Measurements from ENCODE around the gene PEAR1. TPM values are rescaled to one million over a fixed set of nuclear protein-coding genes. Genes with fewer than 3 reads are reported as not detected.

The PEAR1 gene
- total and polyA plus RNA-seq, 2 donors (not counting 1 experiment from before 2014, with no cell fraction given): 0.03 TPM; not detected in 1

DNA sequence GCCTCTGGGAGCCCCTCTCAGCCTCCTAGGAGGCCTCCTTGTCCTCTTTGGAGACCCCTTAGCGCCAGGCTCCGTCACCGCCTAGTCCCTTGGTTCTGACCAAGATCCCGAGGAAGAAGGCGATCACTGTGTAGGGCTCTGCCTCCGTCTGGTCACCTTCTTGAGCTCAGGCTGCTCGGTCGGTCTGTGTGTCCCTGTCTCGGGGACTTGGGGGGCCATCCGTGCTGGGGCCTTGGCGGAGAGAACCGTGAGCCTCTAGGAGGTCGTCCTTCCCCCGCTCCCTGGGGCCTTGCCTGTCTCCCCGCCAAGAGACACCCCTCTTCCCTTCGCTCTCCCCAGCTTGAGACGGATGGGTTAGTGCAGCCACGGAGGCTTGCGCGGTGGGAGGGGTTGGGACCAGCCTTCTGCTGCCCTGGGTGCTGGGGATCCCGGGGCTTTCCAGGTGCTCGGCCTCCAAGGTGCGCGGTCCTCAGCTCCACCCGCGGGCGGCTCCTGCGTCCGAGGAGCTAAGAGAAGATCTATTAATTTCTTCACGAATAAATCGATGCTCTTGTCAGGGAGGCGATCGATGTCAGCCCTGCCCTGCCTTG is 33.9 kb upstream of the PEAR1 start:
- H3K9me3 ChIP-seq (ENCODE audit: control extremely low read depth in 1 of 3, control insufficient read depth in 2 of 3, insufficient read depth in 1 of 3, low read length in 2 of 3): peaks cover 0 to 3% (median 0%) of the 10 kb centered on the region in 3 donors
- ChIA-PET CTCF (interaction anchor here (0.7 to 4.0 kb wide), 19 partner anchors 9 to 234 kb away, joined by 3 to 99 read pairs (median 3); partner anchors contain the start of genes ISG20L2, METTL25B and PRCC), POLR2A (no interaction called here)
- intact Hi-C loops (cut with micrococcal nuclease): loop anchor here (1.0 to 5.0 kb wide), 2 partner anchors 62 to 152 kb away; partner anchors contain the start of gene CRABP2
- peak overlapping the region; percentile 83 for H3K4me3 Mint-ChIP-seq
- H3K79me2 ChIP-seq (ENCODE audit: control insufficient read depth, insufficient read depth, low read length): no peaks in the 10 kb centered on the region
- H3K4me3 ChIP-seq (ENCODE audit: control extremely low read depth in 1 of 5, extremely low read depth in 1 of 5, insufficient read depth in 1 of 5, low read depth in 2 of 5, low read length in 4 of 5): peak overlapping the region in 3 of 5 experiments; percentile 41 to 54 (median 48)
- peaks cover 23 to 30% of the 10 kb centered on the region in 2 donors for H3K4me1 ChIP-seq (ENCODE audit: control insufficient read depth in 2 of 2, insufficient read depth in 2 of 2, low read length in 2 of 2)
- no peaks in the 10 kb centered on the region for H3K36me3 ChIP-seq (replicated peaks in 1 of 2; ENCODE audit: control extremely low read depth in 1 of 2, control insufficient read depth in 1 of 2, extremely low read depth in 1 of 2, insufficient read depth in 2 of 2, low read length in 1 of 2)
- H3K4me1 Mint-ChIP-seq: peaks cover 18% of the 10 kb centered on the region
- H3K27me3 Mint-ChIP-seq: peaks cover 66% of the 10 kb centered on the region
- peak overlapping the region; percentile 52 for H3K9ac ChIP-seq (ENCODE audit: low read length)
- H3K9me3 Mint-ChIP-seq (ENCODE audit: insufficient read depth): no peaks in the 10 kb centered on the region
- H3K27me3 ChIP-seq (replicated peaks in 1 of 4; ENCODE audit: control extremely low read depth in 1 of 4, control insufficient read depth in 3 of 4, insufficient read depth in 4 of 4, low read length in 3 of 4): peaks cover 0 to 75% (median 39%) of the 10 kb centered on the region in 4 experiments
- no peaks in the 10 kb centered on the region for H4K20me1 ChIP-seq (ENCODE audit: control insufficient read depth, insufficient read depth, low read length, poor library complexity, severe bottlenecking)
- H3K4me2 ChIP-seq (replicated peaks; ENCODE audit: low read depth, low read length, poor library complexity, severe bottlenecking): peak overlapping the region; percentile 93
- TF ChIP-seq EZH2 (IDR thresholded peaks at IDR 0.05; ENCODE audit: borderline replicate concordance, insufficient read depth, low read depth, low read length, poor library complexity, severe bottlenecking): peak; percentile 25
- TF ChIP-seq, protein P1, sequence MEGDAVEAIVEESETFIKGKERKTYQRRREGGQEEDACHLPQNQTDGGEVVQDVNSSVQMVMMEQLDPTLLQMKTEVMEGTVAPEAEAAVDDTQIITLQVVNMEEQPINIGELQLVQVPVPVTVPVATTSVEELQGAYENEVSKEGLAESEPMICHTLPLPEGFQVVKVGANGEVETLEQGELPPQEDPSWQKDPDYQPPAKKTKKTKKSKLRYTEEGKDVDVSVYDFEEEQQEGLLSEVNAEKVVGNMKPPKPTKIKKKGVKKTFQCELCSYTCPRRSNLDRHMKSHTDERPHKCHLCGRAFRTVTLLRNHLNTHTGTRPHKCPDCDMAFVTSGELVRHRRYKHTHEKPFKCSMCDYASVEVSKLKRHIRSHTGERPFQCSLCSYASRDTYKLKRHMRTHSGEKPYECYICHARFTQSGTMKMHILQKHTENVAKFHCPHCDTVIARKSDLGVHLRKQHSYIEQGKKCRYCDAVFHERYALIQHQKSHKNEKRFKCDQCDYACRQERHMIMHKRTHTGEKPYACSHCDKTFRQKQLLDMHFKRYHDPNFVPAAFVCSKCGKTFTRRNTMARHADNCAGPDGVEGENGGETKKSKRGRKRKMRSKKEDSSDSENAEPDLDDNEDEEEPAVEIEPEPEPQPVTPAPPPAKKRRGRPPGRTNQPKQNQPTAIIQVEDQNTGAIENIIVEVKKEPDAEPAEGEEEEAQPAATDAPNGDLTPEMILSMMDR (IDR thresholded peaks at IDR 0.05): no peak
- peak overlapping the region; percentile 64 for H2AFZ ChIP-seq (ENCODE audit: insufficient read depth, low read depth, low read length, poor library complexity, severe bottlenecking)
- ATAC-seq (ENCODE audit: low read depth): no peak
- H3K27ac Mint-ChIP-seq: no peak overlapping the region
- 2% methylated on average over 33 of the region's 33 CpGs for WGBS (ENCODE audit: insufficient coverage)
- H3K27ac ChIP-seq (ENCODE audit: low read length in 2 of 2): no peak overlapping the region
- DNase-seq: no peak

DNA sequence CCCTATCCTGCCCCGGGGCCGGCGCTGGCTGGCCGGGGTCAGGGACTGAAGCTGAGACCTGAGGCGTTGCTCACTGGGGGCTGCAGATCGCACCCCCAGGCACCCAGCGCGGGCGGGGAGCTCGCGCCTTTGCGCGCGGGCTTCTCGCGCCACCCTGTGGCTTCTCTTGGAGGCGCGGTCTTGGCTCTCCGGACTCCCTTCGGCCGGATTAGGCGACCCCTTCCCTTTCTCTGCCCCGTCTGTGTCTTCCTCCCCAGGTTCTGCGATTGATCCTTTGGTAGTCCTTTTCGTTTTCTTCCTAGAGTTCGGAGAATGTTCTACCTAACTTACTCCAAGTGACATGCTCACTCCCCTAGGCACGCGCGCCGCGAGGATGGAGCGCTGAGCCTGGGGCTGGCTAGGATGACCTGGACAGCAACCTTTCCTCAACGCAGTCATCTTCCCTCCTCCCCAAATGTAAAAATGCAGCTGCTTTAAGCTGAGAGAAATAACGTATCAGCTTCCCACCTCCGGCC is 33.3 kb upstream of the PEAR1 start:
- ATAC-seq (ENCODE audit: low read depth) (peak; percentile 73), DNase-seq (peak; percentile 71)
- TF ChIP-seq, protein P1 (IDR thresholded peaks at IDR 0.05): peak; percentile 73
- no peak for TF ChIP-seq EZH2 (IDR thresholded peaks at IDR 0.05; ENCODE audit: borderline replicate concordance, insufficient read depth, low read depth, low read length, poor library complexity, severe bottlenecking)
- Histone ChIP-seq H3K36me3 (replicated peaks in 1 of 2; ENCODE audit: control extremely low read depth in 1 of 2, control insufficient read depth in 1 of 2, extremely low read depth in 1 of 2, insufficient read depth in 2 of 2, low read length in 1 of 2) (no peaks in the 10 kb centered on the region), H3K4me1 (ENCODE audit: control insufficient read depth in 2 of 2, insufficient read depth in 2 of 2, low read length in 2 of 2) (peaks cover 23 to 30% of the 10 kb centered on the region in 2 donors), H3K9ac (ENCODE audit: low read length) (peak overlapping the region; percentile 52), H3K4me3 (ENCODE audit: control extremely low read depth in 1 of 5, extremely low read depth in 1 of 5, insufficient read depth in 1 of 5, low read depth in 2 of 5, low read length in 4 of 5) (peak overlapping the region in 4 of 5 experiments; percentile 15 to 54 (median 44)), H3K27me3 (replicated peaks in 1 of 4; ENCODE audit: control extremely low read depth in 1 of 4, control insufficient read depth in 3 of 4, insufficient read depth in 4 of 4, low read length in 3 of 4) (peaks cover 0 to 80% (median 39%) of the 10 kb centered on the region in 4 experiments), H3K9me3 (ENCODE audit: control extremely low read depth in 1 of 3, control insufficient read depth in 2 of 3, insufficient read depth in 1 of 3, low read length in 2 of 3) (peaks cover 0 to 3% (median 0%) of the 10 kb centered on the region in 3 donors), H4K20me1 (ENCODE audit: control insufficient read depth, insufficient read depth, low read length, poor library complexity, severe bottlenecking) (no peaks in the 10 kb centered on the region), H3K4me2 (replicated peaks; ENCODE audit: low read depth, low read length, poor library complexity, severe bottlenecking) (peak overlapping the region; percentile 93), H3K79me2 (ENCODE audit: control insufficient read depth, insufficient read depth, low read length) (no peaks in the 10 kb centered on the region), H2AFZ (ENCODE audit: insufficient read depth, low read depth, low read length, poor library complexity, severe bottlenecking) (peak overlapping the region; percentile 64), H3K27ac (ENCODE audit: low read length in 2 of 2) (no peak overlapping the region)
- Mint-ChIP-seq H3K27me3 (peaks cover 67% of the 10 kb centered on the region), H3K9me3 (ENCODE audit: insufficient read depth) (no peaks in the 10 kb centered on the region), H3K4me3 (peak overlapping the region; percentile 83), H3K4me1 (peaks cover 18% of the 10 kb centered on the region), H3K27ac (no peak overlapping the region)
- WGBS (ENCODE audit: insufficient coverage): 2% methylated on average over 35 of the region's 35 CpGs
- intact Hi-C loops (cut with micrococcal nuclease): loop anchor here (1.0 to 5.0 kb wide), 2 partner anchors 63 to 153 kb away; partner anchors contain the start of gene CRABP2
- ChIA-PET POLR2A (interaction anchor here (1.5 kb wide), 1 partner anchor 132 kb away, joined by 4 read pairs; the partner anchor contains the start of genes ISG20L2 and METTL25B), CTCF (interaction anchor here (0.7 to 4.0 kb wide), 22 partner anchors 8 to 471 kb away, joined by 3 to 99 read pairs (median 4); partner anchors contain the start of genes ISG20L2, METTL25B and PRCC)

Data from B cell (primary cell).